DND-41 (cell line): Measurements from ENCODE around the gene DIAPH2.

Source experiments
- ATAC-seq: fragments of 200-7000 bp; cut with Tn5 transposase; 3 replicates; pipeline ENCODE4 v1.9.1; 2021; ENCODE audit warnings: low read depth; ENCODE audit not compliant: insufficient read depth
- DNase-seq: peaks from one replicate; pipeline ENCODE4 v3.0.0-alpha.2; 2020
- H2AFZ ChIP-seq: 2 replicates; pipeline ENCODE4 v1.6.0; 2012; ENCODE audit warnings: low read depth, low read length
- H3K27ac ChIP-seq: 2 replicates; pipeline ENCODE4 v1.5.1; 2012; ENCODE audit warnings: low read length, inconsistent platforms
- H3K27me3 ChIP-seq: fragments of 200-600 bp; sonication (generic); 2 replicates; pipeline ENCODE4 v1.6.0; 2012; ENCODE audit warnings: low read length, mild to moderate bottlenecking, inconsistent platforms; ENCODE audit not compliant: insufficient read depth, poor library complexity
- H3K36me3 ChIP-seq: 2 replicates; pipeline ENCODE4 v1.5.1; 2012; ENCODE audit warnings: low read length, inconsistent platforms; ENCODE audit not compliant: insufficient read depth
- H3K4me1 ChIP-seq: 2 replicates; pipeline ENCODE4 v1.5.1; 2012; ENCODE audit warnings: mild to moderate bottlenecking, low read length; ENCODE audit not compliant: insufficient read depth
- H3K4me2 ChIP-seq: 2 replicates; pipeline ENCODE4 v1.6.0; 2012; ENCODE audit warnings: mild to moderate bottlenecking, moderate library complexity, low read length, inconsistent platforms; ENCODE audit not compliant: insufficient read depth
- H3K4me3 ChIP-seq, 2 experiments: fragments of 200-600 bp in 1 of 2; shearing (Covaris generic) in 1 of 2; 2 replicates each; pipeline ENCODE4 v1.5.1; 2012 to 2016; ENCODE audit warnings: inconsistent platforms in 2 of 2, low read length in 2 of 2, mild to moderate bottlenecking in 2 of 2, low read depth in 1 of 2, moderate library complexity in 1 of 2
- H3K79me2 ChIP-seq: 2 replicates; pipeline ENCODE4 v1.6.0; 2012; ENCODE audit warnings: low read length, inconsistent platforms; ENCODE audit not compliant: insufficient read depth
- H3K9ac ChIP-seq: 2 replicates; pipeline ENCODE4 v1.6.0; 2012; ENCODE audit warnings: low read depth, mild to moderate bottlenecking, inconsistent platforms, low read length, moderate library complexity
- H3K9me3 ChIP-seq: 2 replicates; pipeline ENCODE4 v1.5.1; 2012; ENCODE audit warnings: low read length, moderate library complexity, mild to moderate bottlenecking, inconsistent platforms; ENCODE audit not compliant: insufficient read depth, severe bottlenecking
- H4K20me1 ChIP-seq: 2 replicates; pipeline ENCODE4 v1.6.0; 2012; ENCODE audit warnings: low read length; ENCODE audit not compliant: insufficient read depth
- EZH2 ChIP-seq: IDR thresholded peaks from 3 replicates; pipeline ENCODE4 v1.6.1; 2012; ENCODE audit warnings: borderline replicate concordance, low read depth, mild to moderate bottlenecking, moderate library complexity, low read length, inconsistent platforms; ENCODE audit not compliant: severe bottlenecking
- TF ChIP-seq, protein P1 (sequence below): IDR thresholded peaks from 2 replicates; pipeline ENCODE4 v1.5.1; 2012; ENCODE audit warnings: borderline replicate concordance, low read length, moderate library complexity, mild to moderate bottlenecking; ENCODE audit not compliant: poor library complexity, severe bottlenecking; ENCODE audit errors: extremely low read depth

DIAPH2 gene

DNA sequence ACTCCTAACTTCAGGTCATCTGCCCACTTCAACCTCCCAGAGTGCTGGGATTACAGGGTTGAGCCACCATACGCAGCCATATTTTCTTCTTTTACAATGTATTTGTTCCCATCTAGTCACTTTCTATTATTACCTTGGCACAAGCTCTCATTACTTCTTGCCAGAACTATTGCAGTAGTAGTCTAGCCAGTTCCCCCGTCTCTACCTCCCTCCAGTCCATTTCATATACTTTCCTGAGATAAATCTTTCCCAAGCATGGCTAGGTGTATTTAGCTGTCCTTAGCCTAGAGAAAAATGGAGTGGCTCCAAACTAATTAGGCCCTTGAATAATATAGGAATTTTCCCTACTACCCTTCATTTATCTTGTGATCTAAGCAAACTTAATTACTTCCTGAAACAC lies 611.3 kb downstream of the DIAPH2 start:
- ATAC-seq (no peak), DNase-seq (no peak)
- Histone ChIP-seq H3K4me1 (no peaks in the 10 kb centered on the region), H3K27me3 (no peaks in the 10 kb centered on the region), H3K9me3 (no peaks in the 10 kb centered on the region), H3K27ac (no peak overlapping the region), H3K9ac (no peak overlapping the region), H3K4me2 (no peak overlapping the region), H2AFZ (no peak overlapping the region), H3K36me3 (no peaks in the 10 kb centered on the region), H4K20me1 (no peaks in the 10 kb centered on the region), H3K4me3 (no peak overlapping the region), H3K79me2 (no peaks in the 10 kb centered on the region)
- TF ChIP-seq EZH2, result no peak
- TF ChIP-seq, protein P1, sequence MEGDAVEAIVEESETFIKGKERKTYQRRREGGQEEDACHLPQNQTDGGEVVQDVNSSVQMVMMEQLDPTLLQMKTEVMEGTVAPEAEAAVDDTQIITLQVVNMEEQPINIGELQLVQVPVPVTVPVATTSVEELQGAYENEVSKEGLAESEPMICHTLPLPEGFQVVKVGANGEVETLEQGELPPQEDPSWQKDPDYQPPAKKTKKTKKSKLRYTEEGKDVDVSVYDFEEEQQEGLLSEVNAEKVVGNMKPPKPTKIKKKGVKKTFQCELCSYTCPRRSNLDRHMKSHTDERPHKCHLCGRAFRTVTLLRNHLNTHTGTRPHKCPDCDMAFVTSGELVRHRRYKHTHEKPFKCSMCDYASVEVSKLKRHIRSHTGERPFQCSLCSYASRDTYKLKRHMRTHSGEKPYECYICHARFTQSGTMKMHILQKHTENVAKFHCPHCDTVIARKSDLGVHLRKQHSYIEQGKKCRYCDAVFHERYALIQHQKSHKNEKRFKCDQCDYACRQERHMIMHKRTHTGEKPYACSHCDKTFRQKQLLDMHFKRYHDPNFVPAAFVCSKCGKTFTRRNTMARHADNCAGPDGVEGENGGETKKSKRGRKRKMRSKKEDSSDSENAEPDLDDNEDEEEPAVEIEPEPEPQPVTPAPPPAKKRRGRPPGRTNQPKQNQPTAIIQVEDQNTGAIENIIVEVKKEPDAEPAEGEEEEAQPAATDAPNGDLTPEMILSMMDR, result no peak

DNA sequence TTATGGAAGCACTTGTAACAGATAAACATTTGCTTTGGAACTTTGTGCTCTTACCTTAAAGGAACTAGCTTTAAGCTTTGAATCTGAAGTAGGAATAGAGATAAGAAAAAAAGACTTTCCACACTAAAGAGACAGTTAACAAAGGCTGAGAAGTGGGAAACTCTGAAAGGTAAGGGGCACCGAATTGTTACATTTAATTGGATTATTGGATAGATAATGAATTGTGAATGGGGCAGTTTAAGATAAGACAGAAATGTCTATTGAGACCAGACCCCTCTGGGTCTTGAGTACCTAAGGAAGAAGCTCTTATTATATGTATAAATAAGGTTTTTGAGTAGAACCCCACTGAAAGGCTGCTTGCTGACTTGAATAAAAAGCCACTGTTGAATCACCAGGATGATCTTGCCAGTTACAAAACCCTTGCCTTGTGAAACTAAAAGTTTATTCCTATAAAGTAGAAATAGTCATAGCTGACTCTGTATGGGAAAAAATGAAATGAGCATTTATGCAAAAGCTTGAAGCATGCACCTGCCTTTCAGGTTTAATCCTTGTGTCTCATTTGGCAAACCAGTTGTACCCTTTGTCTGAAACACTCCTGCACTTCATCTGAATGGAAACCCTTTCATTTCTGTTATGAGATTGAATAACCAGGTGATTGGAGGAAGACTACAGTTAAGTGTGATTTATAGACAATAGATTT lies 622.3 kb downstream of the DIAPH2 start:
- no peaks in the 10 kb centered on the region for H3K79me2 ChIP-seq
- DNase-seq (no peak), ATAC-seq (no peak)
- no peak overlapping the region for H3K27ac ChIP-seq
- no peak overlapping the region for H3K4me3 ChIP-seq
- no peaks in the 10 kb centered on the region for H4K20me1 ChIP-seq
- no peaks in the 10 kb centered on the region for H3K27me3 ChIP-seq
- no peaks in the 10 kb centered on the region for H3K9me3 ChIP-seq
- H3K4me1 ChIP-seq, result no peaks in the 10 kb centered on the region
- no peak overlapping the region for H2AFZ ChIP-seq
- H3K36me3 ChIP-seq, result no peaks in the 10 kb centered on the region
- TF ChIP-seq, protein P1, result no peak
- TF ChIP-seq EZH2, result no peak
- H3K9ac ChIP-seq, result no peak overlapping the region
- H3K4me2 ChIP-seq, result no peak overlapping the region

DNA sequence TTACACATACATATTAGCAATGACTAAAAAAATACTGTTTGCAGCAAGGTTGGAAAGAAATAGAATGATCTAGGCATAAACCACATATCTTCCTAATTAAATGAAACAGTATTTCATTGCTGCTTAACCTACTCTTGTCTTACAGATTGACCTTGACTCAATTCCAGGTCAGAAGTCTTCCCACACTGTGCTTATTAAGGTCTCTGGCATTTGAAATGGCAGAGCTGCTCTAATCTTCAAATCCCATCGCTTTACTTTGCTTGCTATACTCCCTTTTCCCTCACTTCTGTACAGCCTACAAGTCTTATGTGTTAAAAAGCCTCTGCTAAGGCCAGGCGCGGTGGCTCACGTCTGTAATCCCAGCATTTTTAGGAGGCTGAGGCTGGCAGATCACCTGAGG lies 623.5 kb downstream of the DIAPH2 start:
- Histone ChIP-seq H3K27me3 (no peaks in the 10 kb centered on the region), H3K9me3 (no peaks in the 10 kb centered on the region), H4K20me1 (no peaks in the 10 kb centered on the region), H3K4me2 (no peak overlapping the region), H3K79me2 (no peaks in the 10 kb centered on the region), H3K27ac (no peak overlapping the region), H3K4me3 (no peak overlapping the region), H3K4me1 (no peaks in the 10 kb centered on the region), H3K36me3 (no peaks in the 10 kb centered on the region), H2AFZ (no peak overlapping the region), H3K9ac (no peak overlapping the region)
- TF ChIP-seq, protein P1, result no peak
- no peak for TF ChIP-seq EZH2
- no peak for ATAC-seq
- DNase-seq, result no peak
